ENCODE data around the gene RTL1.
A peak's percentile ranks its signal among the peaks of the same experiment; 100 is the strongest.

Gene RTL1

GRCh38 chr14:100910888-100911664, 7.6 kb upstream of the RTL1 start:
- TF ChIP-seq CTCF (IDR thresholded peaks at IDR 0.05; ENCODE audit: insufficient read depth, low read depth, low read length, missing control alignments), result no peak
- peak; percentile 47 for DNase-seq (ENCODE audit: low read depth)
- no peak overlapping the region for H3K4me3 ChIP-seq (ENCODE audit: low read length)

GRCh38 chr14:100909439-100909838, 5.9 kb upstream of the RTL1 start:
- no peak overlapping the region for H3K4me3 ChIP-seq (ENCODE audit: low read length)
- no peak for DNase-seq (ENCODE audit: low read depth)
- TF ChIP-seq CTCF (IDR thresholded peaks at IDR 0.05; ENCODE audit: insufficient read depth, low read depth, low read length, missing control alignments), result no peak

- DNase-seq (ENCODE audit: low read depth), result no peak
- no peak overlapping the region for H3K4me3 ChIP-seq (ENCODE audit: low read length)
- TF ChIP-seq CTCF (IDR thresholded peaks at IDR 0.05; ENCODE audit: insufficient read depth, low read depth, low read length, missing control alignments), result no peak
Observed at GRCh38 chr14:100907240-100907639, 3.7 kb upstream of the RTL1 start.

GRCh38 chr14:100906420-100906819, 2.9 kb upstream of the RTL1 start:
- no peak overlapping the region for H3K4me3 ChIP-seq (ENCODE audit: low read length)
- no peak for DNase-seq (ENCODE audit: low read depth)
- no peak for TF ChIP-seq CTCF (IDR thresholded peaks at IDR 0.05; ENCODE audit: insufficient read depth, low read depth, low read length, missing control alignments)

- no peak for DNase-seq (ENCODE audit: low read depth)
- no peak for TF ChIP-seq CTCF (IDR thresholded peaks at IDR 0.05; ENCODE audit: insufficient read depth, low read depth, low read length, missing control alignments)
- H3K4me3 ChIP-seq (ENCODE audit: low read length), result no peak overlapping the region
Observed at GRCh38 chr14:100905166-100905565, 1.6 kb upstream of the RTL1 start.

GRCh38 chr14:100904307-100905087, 975 bp upstream of the RTL1 start:
- DNase-seq (ENCODE audit: low read depth), result no peak
- H3K4me3 ChIP-seq (ENCODE audit: low read length), result no peak overlapping the region
- peak; percentile 16 for TF ChIP-seq CTCF (IDR thresholded peaks at IDR 0.05; ENCODE audit: insufficient read depth, low read depth, low read length, missing control alignments)
